Stimulated activated CD4-positive, alpha-beta T cell treated with anti-CD3 and anti-CD28 coated beads, Interleukin-15, amount 100 ng/mL, for 1 hour (primary cell): ENCODE measurements around the gene PTP4A1.
"Not testable (repeated sequence)": the region's sequence is repeated elsewhere in the genome, so short reads cannot be mapped to it uniquely, and the experiment has no call there.

Experiments
- DNase-seq, 2 donors: peaks; one replicate each; pipeline ENCODE4 v3.0.0-alpha.2; 2020; ENCODE audit warnings: low read depth in 1 of 2, low spot score in 1 of 2

PTP4A1 gene

DNA sequence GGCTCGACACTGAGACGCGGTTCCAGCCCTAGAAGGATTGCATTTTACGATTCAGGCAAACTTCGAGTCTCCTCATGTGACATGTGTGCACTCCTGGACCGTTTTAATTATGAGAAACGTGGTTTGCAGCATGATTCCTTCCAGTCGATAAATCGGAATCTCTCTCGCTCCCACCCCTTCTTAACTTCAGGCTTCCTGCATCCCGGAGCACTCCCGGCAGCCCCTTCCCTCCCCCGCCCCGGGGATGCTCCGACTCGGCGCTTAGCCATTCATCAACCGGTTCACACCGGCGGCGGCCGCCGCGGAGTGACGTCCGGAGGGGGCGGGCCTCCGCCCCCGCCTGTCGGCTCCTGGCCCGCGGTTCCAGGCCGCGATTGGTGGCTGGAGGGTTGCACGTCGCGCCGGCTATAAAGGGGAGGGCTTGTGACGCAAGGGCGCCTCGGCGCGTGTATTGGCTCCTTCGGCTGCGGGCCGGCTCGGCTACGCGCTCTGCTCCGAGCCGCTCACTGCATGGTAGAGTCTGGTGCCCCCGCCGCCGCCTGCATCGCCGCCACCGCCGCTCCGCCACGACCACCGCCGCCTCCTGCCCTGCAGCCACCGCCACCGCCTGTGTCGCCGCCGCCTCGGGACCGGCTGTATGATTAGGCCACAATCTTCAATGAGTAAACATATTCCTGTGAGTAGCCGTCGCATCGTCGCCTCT lies at the start of gene PTP4A1, which contains the start of gene LOC128125822:
PTP4A1 (plus strand) TSS at position 437 of the 703 bp plus-strand sequence. CDS start 4,401 bp downstream, outside the sequence.
LOC128125822 (plus strand) TSS at position 437 of the 703 bp plus-strand sequence.
- peak; percentile 93 to 94 for DNase-seq

DNA sequence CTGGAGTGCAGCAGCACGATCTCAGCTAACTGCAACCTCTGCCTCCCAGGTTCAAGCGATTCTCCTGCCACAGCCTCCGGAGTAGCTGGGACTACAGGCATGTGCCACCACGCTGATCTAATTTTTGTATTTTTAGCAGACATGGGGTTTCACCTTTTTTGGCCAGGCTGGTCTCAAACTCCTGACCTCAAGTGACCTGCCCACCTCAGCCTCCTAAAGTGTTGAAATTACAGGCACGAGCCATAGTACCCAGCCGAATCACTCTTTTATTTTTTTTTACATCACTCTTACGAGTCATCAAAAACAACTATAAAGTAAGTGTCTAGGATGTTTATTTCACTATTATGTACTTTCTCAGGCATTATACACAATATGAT lies 49.4 kb upstream of the PTP4A1 start:
- DNase-seq = not testable (repeated sequence)

DNA sequence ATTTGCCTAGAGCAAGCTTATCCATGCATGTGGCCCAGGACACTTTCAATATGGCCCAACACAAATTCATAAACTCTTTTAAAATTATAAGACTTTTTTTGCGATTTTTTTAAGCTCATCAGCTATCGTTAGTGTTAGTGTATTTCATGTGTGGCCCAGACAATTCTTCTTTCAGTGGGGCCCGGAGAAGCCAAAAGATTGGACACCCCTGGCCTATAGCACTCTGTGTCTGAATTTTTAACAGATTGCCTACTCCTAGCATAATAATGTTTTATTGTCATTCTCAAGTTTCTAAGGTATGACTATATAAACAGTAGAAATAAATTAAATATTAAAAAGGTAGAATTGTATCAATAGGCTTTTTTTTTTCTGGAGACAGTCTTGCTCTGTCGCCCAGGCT lies 48.6 kb upstream of the PTP4A1 start:
- no peak for DNase-seq

DNA sequence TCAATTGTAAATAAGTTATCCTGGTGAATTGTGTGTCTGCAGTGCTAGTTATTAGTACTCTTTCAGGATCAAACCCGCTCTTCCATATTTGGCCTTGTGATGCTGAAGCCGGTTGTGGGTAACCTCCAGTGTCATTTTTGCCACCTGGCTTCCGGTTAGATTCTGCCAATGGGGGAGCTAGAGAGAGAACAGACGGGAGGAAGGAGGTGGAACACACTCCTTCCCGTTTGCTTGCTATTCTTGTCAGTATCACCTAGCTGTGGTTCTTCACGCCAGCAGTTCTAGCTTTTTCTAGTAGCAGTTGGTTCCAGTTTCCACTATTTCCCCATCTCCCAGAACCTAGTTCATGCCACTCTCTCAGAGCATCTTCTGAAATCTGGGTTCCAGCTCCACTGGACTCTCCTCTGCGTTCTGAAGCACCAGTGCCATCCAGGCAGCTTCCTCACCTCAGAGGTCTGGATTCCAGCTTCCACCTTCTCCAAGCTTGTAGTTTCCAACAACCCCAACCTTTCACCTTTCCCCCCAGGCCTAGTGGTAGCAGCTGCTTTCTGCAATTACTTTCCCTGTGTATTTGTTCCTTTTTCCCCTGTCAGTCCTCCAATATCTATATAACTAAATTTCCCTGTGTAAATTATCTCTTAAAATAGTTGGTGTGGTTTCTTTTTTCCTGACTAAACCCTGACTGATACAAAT lies 46.9 kb upstream of the PTP4A1 start:
- DNase-seq = no peak

DNA sequence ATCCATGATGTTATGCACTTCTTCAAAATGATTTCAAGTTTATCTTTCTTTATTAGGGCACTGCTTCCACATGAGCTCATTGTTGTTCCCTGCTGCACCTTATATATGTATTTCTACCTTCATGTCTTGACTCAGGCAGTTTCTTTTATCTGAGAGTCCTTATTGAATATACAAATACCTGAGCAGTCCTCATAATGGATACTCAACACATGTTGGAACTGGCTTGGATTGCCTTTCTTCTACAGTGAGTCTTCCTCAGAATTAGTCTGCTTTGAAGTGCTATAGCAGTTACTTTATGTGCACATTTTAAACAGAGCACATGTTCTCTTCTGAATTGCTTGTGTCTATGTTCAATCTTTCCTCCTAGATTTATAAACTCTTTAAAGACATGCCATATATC lies 45.3 kb upstream of the PTP4A1 start:
- DNase-seq = no peak

DNA sequence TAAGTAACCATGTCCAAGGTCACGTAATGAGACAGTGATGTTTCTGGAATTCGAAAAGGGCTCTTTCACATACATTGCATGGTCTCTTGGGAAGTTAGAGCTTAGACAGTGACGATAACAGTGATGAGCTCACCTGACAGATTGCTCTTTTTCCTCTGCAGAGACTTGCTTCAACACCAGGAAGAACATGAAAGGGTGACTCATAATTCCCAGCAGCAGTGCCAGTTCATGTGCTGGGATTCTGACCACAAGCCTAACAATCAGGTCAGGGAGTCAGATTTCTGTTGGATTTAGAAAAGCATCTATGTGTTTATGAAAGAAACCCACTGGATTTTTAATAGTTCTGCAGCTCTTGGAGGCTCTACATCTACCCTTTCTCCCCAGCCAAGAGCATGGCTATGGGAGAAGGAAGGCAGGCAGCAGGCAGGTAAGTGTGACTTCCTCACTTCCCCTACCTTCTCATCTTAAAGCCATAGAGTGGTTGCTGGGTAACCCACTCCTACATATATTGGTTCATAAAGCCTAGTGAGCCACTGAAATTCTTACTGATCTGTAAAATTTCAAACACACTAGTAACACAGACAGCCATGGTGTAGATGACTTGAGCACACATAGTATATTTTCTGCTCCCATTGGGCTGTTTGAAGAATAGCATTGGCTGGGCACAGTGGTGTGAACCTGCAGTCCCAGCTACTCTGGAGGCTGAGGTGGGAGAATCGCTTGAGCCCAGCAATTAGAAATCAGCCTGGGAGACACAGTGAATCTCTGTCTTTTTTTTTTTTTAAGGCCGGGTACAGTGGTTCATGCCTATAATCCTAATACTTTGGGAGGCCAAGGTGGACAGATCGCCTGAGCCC lies 44.4 kb upstream of the PTP4A1 start:
- no peak for DNase-seq

GRCh38 chr6:63529498-63529897 lies 42.8 kb upstream of the PTP4A1 start:
- no peak for DNase-seq

DNA sequence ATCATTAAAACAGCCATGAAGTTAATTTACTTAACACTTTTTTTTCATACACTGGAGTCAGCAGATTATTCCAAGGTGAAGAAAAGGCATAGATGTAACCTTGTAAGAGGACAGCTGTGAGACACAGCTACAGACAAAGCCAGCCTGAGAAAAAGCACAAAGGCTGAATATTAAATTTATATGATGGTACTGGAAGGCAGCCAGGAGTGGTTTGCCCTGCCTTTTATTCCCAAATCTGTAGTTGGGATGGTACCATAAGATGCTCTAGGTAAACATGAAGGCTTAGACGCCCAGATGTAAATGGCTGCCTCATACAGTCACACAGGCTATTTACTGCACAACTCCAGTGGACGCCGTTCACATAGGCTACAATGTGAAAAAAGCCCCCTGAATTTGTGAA lies 42.1 kb upstream of the PTP4A1 start:
- no peak for DNase-seq

- no peak for DNase-seq
These were observed 41.3 kb upstream of the PTP4A1 start for GRCh38 chr6:63530991-63531390.

GRCh38 chr6:63533026-63533425 lies 39.3 kb upstream of the PTP4A1 start:
- DNase-seq = no peak

GRCh38 chr6:63533952-63534351 lies 38.3 kb upstream of the PTP4A1 start:
- DNase-seq = no peak

DNA sequence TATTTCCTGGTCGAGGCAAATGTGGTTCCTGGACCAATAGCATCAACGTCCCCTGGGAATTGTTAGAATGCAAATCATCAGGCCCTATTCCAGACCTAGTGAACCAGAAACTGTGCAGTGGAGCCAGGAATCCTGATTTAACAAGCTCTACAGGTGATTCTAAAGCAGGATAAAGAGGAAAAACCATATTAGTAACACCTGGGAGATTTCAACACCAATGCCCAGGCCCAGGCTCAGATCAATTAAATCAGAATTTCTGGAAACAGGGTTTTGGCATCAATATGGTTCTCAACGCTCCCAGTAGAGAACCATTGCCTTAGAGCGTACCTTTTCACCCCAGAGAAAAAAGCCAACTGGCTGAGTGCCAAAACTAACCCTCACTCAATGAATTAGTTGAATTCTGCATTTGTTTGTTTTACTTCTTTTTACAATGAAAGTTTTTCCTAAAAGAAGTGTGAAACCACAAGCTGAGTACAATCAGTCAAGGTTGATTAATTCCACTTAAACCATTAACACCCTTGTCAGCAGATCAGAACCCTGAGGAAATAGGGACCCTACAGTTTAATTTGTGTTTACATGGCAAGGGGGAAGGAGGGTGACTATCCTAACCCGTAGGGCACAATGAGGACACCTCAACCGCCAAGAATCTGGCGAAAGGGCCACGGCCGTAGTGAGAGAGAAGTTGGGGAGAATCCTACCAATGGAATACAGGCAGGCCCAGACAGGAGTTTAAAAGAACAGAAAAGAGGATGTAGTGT lies 34.9 kb upstream of the PTP4A1 start:
- no peak for DNase-seq

- DNase-seq = no peak
These were observed 34.4 kb upstream of the PTP4A1 start for GRCh38 chr6:63537959-63538300.

DNA sequence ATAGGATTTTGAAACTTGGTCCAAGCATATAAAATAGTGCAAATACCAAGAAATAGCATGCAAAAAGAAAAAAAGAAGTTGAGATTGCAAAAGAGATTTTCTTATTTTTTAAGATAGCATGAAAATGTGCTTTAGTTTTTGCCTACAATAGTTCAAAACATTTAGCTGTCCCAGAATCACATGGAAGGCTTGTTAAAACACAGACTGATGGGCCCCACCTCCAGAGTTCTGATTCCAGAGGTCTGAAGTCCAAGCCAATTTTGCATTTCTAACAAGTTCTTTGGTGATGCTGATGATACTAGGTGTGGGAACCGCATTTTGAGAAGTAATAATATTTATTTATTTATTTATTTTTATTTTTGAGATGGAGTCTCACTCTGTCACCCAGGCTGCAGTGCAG lies 33.7 kb upstream of the PTP4A1 start:
- DNase-seq = no peak

- no peak for DNase-seq
These were observed 29.3 kb upstream of the PTP4A1 start for GRCh38 chr6:63543001-63543400.

- DNase-seq = no peak
These were observed 28.3 kb upstream of the PTP4A1 start for GRCh38 chr6:63543982-63544381.

- DNase-seq = no peak
These were observed 26.0 kb upstream of the PTP4A1 start for GRCh38 chr6:63546236-63546635.

DNA sequence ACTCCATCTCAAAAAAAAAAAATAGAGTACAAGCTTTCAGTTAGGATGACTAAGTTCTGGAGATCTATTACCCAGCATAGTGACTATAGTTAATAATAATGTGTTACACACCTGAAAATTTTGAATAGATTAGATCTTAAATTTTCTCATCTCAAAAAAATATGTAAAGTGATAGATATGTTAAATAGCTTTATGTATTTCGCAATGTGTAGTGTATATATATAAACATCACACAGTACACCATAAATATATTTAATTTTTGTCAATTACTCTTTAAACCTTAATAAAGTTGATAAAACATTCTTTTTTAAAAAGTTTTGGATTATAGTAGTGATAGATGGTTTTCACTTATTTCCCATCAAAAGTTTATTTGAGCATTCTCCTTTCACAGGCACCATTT lies 25.6 kb upstream of the PTP4A1 start:
- no peak for DNase-seq

GRCh38 chr6:63549076-63549475 lies 23.2 kb upstream of the PTP4A1 start:
- DNase-seq = no peak

DNA sequence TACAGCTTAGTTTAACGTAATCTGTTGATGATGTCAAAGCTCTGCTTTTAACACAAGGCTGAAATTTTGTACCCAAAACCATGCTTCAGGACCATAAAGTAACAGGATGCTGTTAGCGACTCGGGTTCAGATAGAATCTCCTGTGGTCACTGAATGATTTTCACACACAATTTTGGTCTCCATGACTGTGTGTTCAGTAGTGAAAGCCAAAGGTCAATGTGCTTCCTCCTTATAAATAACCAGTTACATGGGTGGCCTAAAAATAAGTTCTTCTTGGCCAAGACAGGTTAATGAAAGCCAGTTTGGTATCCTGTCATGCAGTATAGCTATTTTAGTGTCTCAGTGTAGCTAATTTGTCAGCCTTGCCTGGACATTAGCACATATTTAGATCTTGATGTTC lies 19.1 kb upstream of the PTP4A1 start:
- no peak for DNase-seq

- DNase-seq = no peak
These were observed 18.4 kb upstream of the PTP4A1 start for GRCh38 chr6:63553900-63554299.
